ENCODE measurements around the gene SND1. TPM values are rescaled to one million over a fixed set of nuclear protein-coding genes. Genes with fewer than 3 reads are reported as not detected.
A peak's percentile ranks its signal among the peaks of the same experiment; 100 is the strongest.

The SND1 gene
- total and polyA plus RNA-seq, 10 of the 15 experiments (the other 5 are each of a cell fraction or from before 2014, with no cell fraction given): 52.4 to 270 (median 146) TPM

GRCh38 chr7:127652333-127653248, 597 bp downstream of the SND1 start (continued):
- TF ChIP-seq ZNF687 (IDR thresholded peaks at IDR 0.05) (peak; percentile 32; the same call in 1 of the 2 replicates), ATF3 (IDR thresholded peaks at IDR 0.05; ENCODE audit: borderline replicate concordance, extremely low read depth, low read depth, low read length) (0 out of 2 replicates have a peak, but pooled peaks have one; percentile 0), DPF2 (IDR thresholded peaks at IDR 0.05) (peak; percentile 31; the same call in 1 of the 2 replicates), GATAD2B (conservative IDR thresholded peaks at IDR 0.05; ENCODE audit: low read depth) (no peak)

- FAIRE-seq: no peak
- ChIA-PET POLR2A (interaction anchor here (1.2 kb wide), 1 partner anchor 72 kb away, joined by 3 read pairs; no protein-coding TSS in a partner anchor), CTCF (interaction anchor here (1.3 kb wide), 1 partner anchor 8 kb away, joined by 4 read pairs; no protein-coding TSS in a partner anchor), RAD21 (ENCODE audit: unreplicated experiment) (interaction anchor here (1.3 kb wide), 1 partner anchor 17 kb away, joined by 3 read pairs; no protein-coding TSS in a partner anchor), SMC1A (ENCODE audit: uncharacterized antibody, unreplicated experiment) (interaction anchor here (0.5 to 1.6 kb wide), 5 partner anchors 9 to 305 kb away, joined by 3 to 4 read pairs (median 3); no protein-coding TSS in a partner anchor)
- no peak for ATAC-seq
- Histone ChIP-seq H3K79me2 (ENCODE audit: control insufficient read depth, insufficient read depth, low read length) (peaks cover 69% of the 10 kb centered on the region), H3K4me2 (ENCODE audit: control insufficient read depth, insufficient read depth) (peak overlapping the region; percentile 85), H3K27ac (ENCODE audit: control insufficient read depth, insufficient read depth) (peak overlapping the region; percentile 92; the same call in 1 of the 2 replicates), H3K4me1 (ENCODE audit: control insufficient read depth, insufficient read depth, low read length) (peaks cover 14% of the 10 kb centered on the region), H3K4me3 (peak overlapping the region; percentile 89), H2AFZ (ENCODE audit: control insufficient read depth, low read depth, low read length) (no peak overlapping the region), H3K9me3 (replicated peaks; ENCODE audit: control insufficient read depth, insufficient read depth, low read length) (no peaks in the 10 kb centered on the region), H3K27me3 (replicated peaks in 1 of 2; ENCODE audit: control insufficient read depth in 2 of 2, insufficient read depth in 2 of 2, low read length in 1 of 2) (no peaks in the 10 kb centered on the region), H3K9ac (ENCODE audit: control insufficient read depth, insufficient read depth, low read length) (peak overlapping the region; percentile 93), H4K20me1 (ENCODE audit: control insufficient read depth, insufficient read depth) (peaks cover 5% of the 10 kb centered on the region; the same call in 1 of the 2 replicates), H3K36me3 (ENCODE audit: control insufficient read depth in 2 of 2, insufficient read depth in 2 of 2, low read length in 1 of 2) (peaks cover 0 to 16% of the 10 kb centered on the region in 2 experiments; a peak in 2 of 4 replicates)
- WGBS (ENCODE audit: insufficient coverage, insufficient replicate concordance, low lambda C conversion rate, missing lambda C conversion rate): 74% methylated on average over 4 of the region's 4 CpGs
- in situ Hi-C loops (cut with MboI) (no loop called here), intact Hi-C loops (cut with micrococcal nuclease; ENCODE audit: unreplicated experiment) (loop anchor here (2.0 to 5.0 kb wide), 2 partner anchors 65 to 261 kb away; partner anchors contain the start of genes ARF5 and ZNF800)
- BruUV-seq (replicated peaks): no TSS peak
- no peak for DNase-seq (ENCODE audit: low read depth, low spot score)
- TF ChIP-seq ZNF24 (IDR thresholded peaks at IDR 0.05) (no peak), SIN3A (IDR thresholded peaks at IDR 0.05; ENCODE audit: low read depth, low read length) (no peak), SKIL (IDR thresholded peaks at IDR 0.05; ENCODE audit: low read depth, poor library complexity, severe bottlenecking) (no peak), IRF5 (IDR thresholded peaks at IDR 0.05; ENCODE audit: borderline replicate concordance) (no peak), ZNF217 (IDR thresholded peaks at IDR 0.05) (no peak)
Observed at GRCh38 chr7:127653396-127653795, 1.4 kb downstream of the SND1 start.

All from GM12878 (cell line).